ENCODE results near the gene FRAT1. TPM values are rescaled to one million over a fixed set of nuclear protein-coding genes. Genes with fewer than 3 reads are reported as not detected.

The FRAT1 gene
- 0.74 to 2.5 TPM (median 1.8 TPM) in 5 replicates for total RNA-seq (2022; extraction: Qiagen RNA extraction; ENCODE audit: low read depth)

GRCh38 chr10:97318772-97319651 is at the start of gene FRAT1:
FRAT1 (plus strand) TSS chr10:97319271; CDS start chr10:97319454, 183 bp downstream.

GRCh38 chr10:97292097-97292861 is 26.8 kb upstream of the FRAT1 start, which contains the start of gene ARHGAP19:
ARHGAP19 (minus strand) TSS chr10:97292637; CDS start chr10:97292627, 10 bp downstream.

DNA sequence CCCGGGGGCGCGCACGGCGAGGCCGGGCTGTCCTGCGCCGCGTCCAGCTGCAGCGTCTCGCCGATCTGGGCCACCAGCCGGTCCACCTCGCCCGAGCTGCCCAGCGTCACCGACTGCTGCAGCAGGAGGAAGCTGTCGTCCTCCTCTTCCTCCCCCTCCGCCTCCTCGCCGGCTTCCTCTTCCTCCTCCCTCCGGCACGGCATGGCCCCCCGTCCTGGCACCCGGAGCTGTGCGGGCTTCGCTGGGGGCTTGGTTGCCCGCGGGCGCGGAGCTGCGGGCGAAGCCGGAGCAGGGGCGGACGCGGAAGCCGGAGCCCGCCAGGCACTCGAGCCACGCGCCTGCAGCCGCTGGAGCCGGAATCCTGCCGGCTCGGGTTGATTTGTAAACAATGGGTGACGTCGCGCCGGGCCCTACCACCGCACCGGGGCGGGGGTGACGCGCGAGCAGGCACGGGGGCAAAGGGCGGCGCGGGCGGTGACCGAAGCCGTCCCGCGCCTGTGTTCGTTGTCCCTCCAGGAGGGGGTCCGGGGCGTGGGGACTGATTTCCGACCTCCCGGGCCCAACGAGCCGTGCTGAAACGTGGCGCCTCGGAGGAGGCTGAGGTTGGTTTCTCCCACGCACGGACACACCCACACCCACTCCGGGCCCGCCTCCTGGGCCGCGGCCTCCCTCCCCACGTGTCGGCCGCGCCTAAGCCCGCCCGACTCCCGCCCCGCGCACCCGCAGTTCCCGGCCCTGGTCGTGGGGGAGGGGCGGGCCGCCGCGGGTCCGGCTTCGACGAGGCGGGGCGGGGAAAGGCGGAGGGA is 15.5 kb downstream of the FRAT1 start, which contains the start of gene FRAT2:
Gene FRAT2 (minus strand): TSS at position 360 of the 806 bp plus-strand sequence. CDS start 157 bp downstream, at position 203.

Other genes starting within 250 kb of the FRAT1 start
- 0.05 to 0.23 TPM (median 0.06 TPM) in 4 of 5 replicates, not detected in the other for gene SLIT1, start 133.3 kb upstream of the FRAT1 start, total RNA-seq (2022; extraction: Qiagen RNA extraction; ENCODE audit: low read depth)
- 4.1 to 6.3 TPM (median 5.4 TPM) in 5 replicates for gene ARHGAP19, start 26.6 kb upstream of the FRAT1 start, total RNA-seq (2022; extraction: Qiagen RNA extraction; ENCODE audit: low read depth)
- 4.9 to 9.5 TPM (median 8.2 TPM) in 5 replicates for gene FRAT2, start 15.5 kb downstream of the FRAT1 start, total RNA-seq (2022; extraction: Qiagen RNA extraction; ENCODE audit: low read depth)
- gene RRP12, start 82.1 kb downstream of the FRAT1 start, total RNA-seq (2022; extraction: Qiagen RNA extraction; ENCODE audit: low read depth), result 48.1 to 71.9 TPM (median 56.6 TPM) in 5 replicates
- gene PGAM1, start 106.9 kb downstream of the FRAT1 start, total RNA-seq (2022; extraction: Qiagen RNA extraction; ENCODE audit: low read depth), result 492 to 633 TPM (median 610 TPM) in 5 replicates
- 46.9 to 62.0 TPM (median 53.9 TPM) in 5 replicates for gene EXOSC1, start 126.7 kb downstream of the FRAT1 start, total RNA-seq (2022; extraction: Qiagen RNA extraction; ENCODE audit: low read depth)
- 38.3 to 58.0 TPM (median 55.0 TPM) in 5 replicates for gene ZDHHC16, start 126.9 kb downstream of the FRAT1 start, total RNA-seq (2022; extraction: Qiagen RNA extraction; ENCODE audit: low read depth)
- 28.6 to 52.2 TPM (median 49.2 TPM) in 5 replicates for gene MMS19, start 179.2 kb downstream of the FRAT1 start, total RNA-seq (2022; extraction: Qiagen RNA extraction; ENCODE audit: low read depth)
- 11.2 to 21.6 TPM (median 19.1 TPM) in 5 replicates for gene UBTD1, start 179.7 kb downstream of the FRAT1 start, total RNA-seq (2022; extraction: Qiagen RNA extraction; ENCODE audit: low read depth)

Measured in A549 treated with ZK216348 at 1 μM for 4 hours (cell line).